ENCODE results near the gene TMEM147. TPM values are rescaled to one million over a fixed set of nuclear protein-coding genes. Genes with fewer than 3 reads are reported as not detected.

The TMEM147 gene
- total and polyA plus RNA-seq, 2 of the 13 experiments (the other 11 are each of a cell fraction or from before 2014, with no cell fraction given), result 141 to 176 TPM

DNA sequence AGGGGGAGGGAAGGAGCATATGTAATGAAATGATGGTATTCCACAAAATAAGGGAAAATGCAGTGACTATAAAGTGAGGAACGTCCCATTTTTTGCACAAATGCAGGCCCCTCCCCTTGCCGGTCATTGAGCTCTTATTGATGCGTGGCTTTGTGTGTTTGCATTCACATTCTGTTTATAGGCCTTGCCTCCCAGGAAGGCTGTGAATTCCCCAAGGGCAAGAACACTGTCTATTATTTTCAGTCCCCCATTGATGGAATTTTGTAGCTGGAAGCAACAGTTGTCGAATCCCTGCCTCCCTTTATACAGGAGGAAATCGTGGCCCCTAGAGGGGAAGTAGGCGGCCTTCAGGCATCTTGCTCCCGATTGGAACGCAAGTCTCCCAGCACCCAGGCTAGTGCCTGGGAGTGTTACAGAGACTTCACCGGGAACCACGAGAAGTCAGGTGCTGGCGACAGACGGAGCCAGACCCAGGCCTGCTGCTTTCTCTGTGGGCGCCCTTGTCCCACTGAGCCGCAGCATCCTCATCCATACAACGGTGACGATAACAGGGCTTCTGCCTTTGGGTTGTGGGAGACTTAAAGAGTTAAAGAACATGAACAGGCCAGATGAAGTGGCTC, 24.2 kb upstream of the TMEM147 start:
- Histone ChIP-seq H3K36me3 (replicated peaks in 1 of 2; ENCODE audit: control insufficient read depth in 1 of 2, insufficient read depth in 2 of 2, low read length in 2 of 2) (no peaks in the 10 kb centered on the region), H3K4me3 (replicated peaks in 1 of 3; ENCODE audit: insufficient read depth in 1 of 3, low read depth in 2 of 3, low read length in 3 of 3) (no peak overlapping the region), H3K4me1 (ENCODE audit: insufficient read depth, low read length) (peaks cover 23% of the 10 kb centered on the region), H3K27ac (ENCODE audit: extremely low read length, insufficient read depth, low read length) (no peak overlapping the region), H3K9me3 (ENCODE audit: low read length) (no peaks in the 10 kb centered on the region), H2AFZ (ENCODE audit: low read length) (no peak overlapping the region), H3K79me2 (ENCODE audit: insufficient read depth, low read length) (no peaks in the 10 kb centered on the region), H3K4me2 (ENCODE audit: low read depth, low read length) (no peak overlapping the region), H3K27me3 (ENCODE audit: control insufficient read depth in 1 of 2, insufficient read depth in 2 of 2, low read length in 2 of 2) (peaks cover 3 to 32% of the 10 kb centered on the region in 2 experiments), H4K20me1 (ENCODE audit: insufficient read depth, low read length) (no peaks in the 10 kb centered on the region), H3K9ac (ENCODE audit: insufficient read depth, low read depth, low read length) (no peak overlapping the region)
- ChIA-PET CTCF (ENCODE audit: low intra/inter-chr PET ratio, low total read pairs) (no interaction called here), POLR2A (no interaction called here)
- no TSS peak for BruUV-seq (replicated peaks)
- no peak for FAIRE-seq
- in situ Hi-C loops (cut with HindIII; ENCODE audit: extremely low pct_ligation_motif_present, low pct_unique_long_range_greater_than_20kb) (no loop called here), intact Hi-C loops (cut with micrococcal nuclease; ENCODE audit: unreplicated experiment) (no loop called here)
- TF ChIP-seq, protein P1, sequence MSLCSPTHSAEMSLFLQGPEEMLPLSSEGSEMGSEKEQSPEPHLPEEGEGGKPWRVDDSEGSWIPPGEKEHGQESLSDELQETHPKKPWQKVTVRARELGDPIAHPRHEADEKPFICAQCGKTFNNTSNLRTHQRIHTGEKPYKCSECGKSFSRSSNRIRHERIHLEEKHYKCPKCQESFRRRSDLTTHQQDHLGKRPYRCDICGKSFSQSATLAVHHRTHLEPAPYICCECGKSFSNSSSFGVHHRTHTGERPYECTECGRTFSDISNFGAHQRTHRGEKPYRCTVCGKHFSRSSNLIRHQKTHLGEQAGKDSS (CRISPR knock-in tag; IDR thresholded peaks at IDR 0.05; ENCODE audit: borderline replicate concordance, low read depth), result no peak
- TF ChIP-seq FLYWCH1 (CRISPR knock-in tag; IDR thresholded peaks at IDR 0.05), result no peak
- TF ChIP-seq ZNF792 (CRISPR knock-in tag; IDR thresholded peaks at IDR 0.05), result no peak
- no peak for TF ChIP-seq ARNT2 (CRISPR knock-in tag; IDR thresholded peaks at IDR 0.05; ENCODE audit: low read depth)
- TF ChIP-seq BORCS8-MEF2B (CRISPR knock-in tag; IDR thresholded peaks at IDR 0.05), result no peak
- TF ChIP-seq ZNF749 (CRISPR knock-in tag; IDR thresholded peaks at IDR 0.05; ENCODE audit: borderline replicate concordance), result no peak
- no peak for TF ChIP-seq NR3C1 (CRISPR knock-in tag; IDR thresholded peaks at IDR 0.05)
- no peak for TF ChIP-seq KLF6 (CRISPR knock-in tag; IDR thresholded peaks at IDR 0.05)
- no peak for TF ChIP-seq NPAS2 (CRISPR knock-in tag; IDR thresholded peaks at IDR 0.05; ENCODE audit: borderline replicate concordance)
- no peak for TF ChIP-seq TAF1 (CRISPR knock-in tag; IDR thresholded peaks at IDR 0.05)
- no peak for TF ChIP-seq ZNF441 (CRISPR knock-in tag; IDR thresholded peaks at IDR 0.05; ENCODE audit: borderline replicate concordance)
- TF ChIP-seq, protein P2, sequence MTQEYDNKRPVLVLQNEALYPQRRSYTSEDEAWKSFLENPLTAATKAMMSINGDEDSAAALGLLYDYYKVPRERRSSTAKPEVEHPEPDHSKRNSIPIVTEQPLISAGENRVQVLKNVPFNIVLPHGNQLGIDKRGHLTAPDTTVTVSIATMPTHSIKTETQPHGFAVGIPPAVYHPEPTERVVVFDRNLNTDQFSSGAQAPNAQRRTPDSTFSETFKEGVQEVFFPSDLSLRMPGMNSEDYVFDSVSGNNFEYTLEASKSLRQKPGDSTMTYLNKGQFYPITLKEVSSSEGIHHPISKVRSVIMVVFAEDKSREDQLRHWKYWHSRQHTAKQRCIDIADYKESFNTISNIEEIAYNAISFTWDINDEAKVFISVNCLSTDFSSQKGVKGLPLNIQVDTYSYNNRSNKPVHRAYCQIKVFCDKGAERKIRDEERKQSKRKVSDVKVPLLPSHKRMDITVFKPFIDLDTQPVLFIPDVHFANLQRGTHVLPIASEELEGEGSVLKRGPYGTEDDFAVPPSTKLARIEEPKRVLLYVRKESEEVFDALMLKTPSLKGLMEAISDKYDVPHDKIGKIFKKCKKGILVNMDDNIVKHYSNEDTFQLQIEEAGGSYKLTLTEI (CRISPR knock-in tag; conservative IDR thresholded peaks at IDR 0.05), result no peak
- TF ChIP-seq FOXK1 (CRISPR knock-in tag; IDR thresholded peaks at IDR 0.05; ENCODE audit: borderline replicate concordance, low read depth), result no peak
- no peak for TF ChIP-seq TRAFD1 (CRISPR knock-in tag; IDR thresholded peaks at IDR 0.05; ENCODE audit: borderline replicate concordance)
- no peak for TF ChIP-seq RELA (CRISPR knock-in tag; IDR thresholded peaks at IDR 0.05)
- TF ChIP-seq BATF2 (CRISPR knock-in tag; IDR thresholded peaks at IDR 0.05), result no peak
- WGBS (ENCODE audit: low lambda C conversion rate), result 57% methylated on average over 11 of the region's 16 CpGs
- no peak for ATAC-seq
- DNase-seq (ENCODE audit: low spot score), result no peak

Measured in HepG2 (cell line).